Adipose tissue (tissue), 3 donors: Measurements from ENCODE around the gene REG4. TPM values are rescaled to one million over a fixed set of nuclear protein-coding genes. Genes with fewer than 3 reads are reported as not detected.
"Not testable (repeated sequence)": the region's sequence is repeated elsewhere in the genome, so short reads cannot be mapped to it uniquely, and the experiment has no call there.

Experiments
- H3K27ac ChIP-seq: one replicate; pipeline ENCODE4 v1.5.1; 2013; ENCODE audit warnings: low read depth, low read length
- WGBS, 3 donors: extraction: QIAGEN DNeasy Blood & Tissue Kit; methylation state at CpG; one replicate each; pipeline ENCODE4 v1.1.7; 2013; 5-methylcytosine and 5-hydroxymethylcytosine counted together
- polyA plus RNA-seq, 3 donors: library from polyadenylated mRNA; stranded (reverse); fragments of 200-250 nt; gene quantifications; one replicate each; pipeline ENCODE4 v1.2.3, GENCODE V29; 2013
- donor health status: healthy with polysubstance abuse.
- donor health status: Bipolar disorder and iron deficiency.
- donor health status: healthy.

Gene REG4
- polyA plus RNA-seq, 3 donors = 0.12 to 16.7 TPM; not detected in 1

DNA sequence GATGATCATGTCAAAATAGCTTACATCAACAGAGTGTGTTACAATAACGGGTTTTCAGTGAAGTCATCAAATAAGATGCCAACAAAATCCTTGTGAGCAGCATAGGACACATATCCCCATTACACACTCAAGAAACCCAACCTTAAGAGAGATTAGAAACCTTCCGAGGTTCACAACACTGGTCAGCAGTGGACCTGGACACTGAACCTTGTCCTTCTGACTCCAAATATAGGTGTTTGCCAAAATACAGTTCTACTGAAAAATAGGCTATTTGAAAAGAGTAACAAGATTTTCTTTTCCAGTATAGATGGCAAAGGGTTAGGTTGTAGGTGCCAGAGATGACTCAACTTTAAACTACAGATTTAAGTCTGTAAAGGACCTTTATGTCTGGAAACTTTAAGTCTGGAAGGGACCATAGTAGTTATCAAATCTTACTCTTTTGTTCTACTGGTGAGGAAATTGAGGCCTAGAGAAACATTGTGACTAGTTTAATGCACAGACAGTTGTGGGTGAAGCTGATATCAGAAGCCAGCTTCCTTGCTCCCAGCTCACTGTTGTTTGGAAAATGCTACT is 811 bp upstream of the REG4 start:
- no peak overlapping the region for H3K27ac ChIP-seq
- 78 to 85% (median 83%) methylated on average over 2 of the region's 2 CpGs for WGBS, 3 donors

DNA sequence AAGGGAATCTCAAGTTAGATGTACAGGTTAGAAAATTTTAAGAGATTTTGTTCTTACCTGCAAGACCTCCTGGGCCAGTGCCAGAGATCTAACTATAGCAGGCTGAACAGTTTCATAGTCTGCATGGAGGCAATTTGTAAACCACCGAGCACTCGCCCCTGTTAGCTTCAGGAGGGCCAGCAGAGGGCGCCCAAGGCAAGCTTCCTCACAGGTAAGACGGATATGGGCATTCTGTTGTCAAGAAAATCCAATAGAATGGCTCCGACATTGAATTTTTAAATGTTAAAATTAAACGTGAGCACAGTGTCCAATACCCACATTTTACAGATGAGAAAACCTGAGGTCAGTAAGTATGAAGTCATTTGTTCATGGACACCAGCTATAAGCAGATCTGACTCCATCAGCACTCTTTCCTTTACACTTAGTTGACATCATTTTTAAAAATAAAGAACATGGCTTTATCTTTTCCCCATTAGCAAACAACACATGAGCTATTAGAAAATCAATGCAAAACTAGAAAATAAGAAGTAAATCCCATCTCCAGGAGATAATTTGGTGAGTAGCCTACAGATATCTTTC is 2.2 kb downstream of the REG4 start:
- 0 to 2% (median 1%) methylated on average over 6 of the region's 6 CpGs for WGBS, 3 donors
- no peak overlapping the region for H3K27ac ChIP-seq

DNA sequence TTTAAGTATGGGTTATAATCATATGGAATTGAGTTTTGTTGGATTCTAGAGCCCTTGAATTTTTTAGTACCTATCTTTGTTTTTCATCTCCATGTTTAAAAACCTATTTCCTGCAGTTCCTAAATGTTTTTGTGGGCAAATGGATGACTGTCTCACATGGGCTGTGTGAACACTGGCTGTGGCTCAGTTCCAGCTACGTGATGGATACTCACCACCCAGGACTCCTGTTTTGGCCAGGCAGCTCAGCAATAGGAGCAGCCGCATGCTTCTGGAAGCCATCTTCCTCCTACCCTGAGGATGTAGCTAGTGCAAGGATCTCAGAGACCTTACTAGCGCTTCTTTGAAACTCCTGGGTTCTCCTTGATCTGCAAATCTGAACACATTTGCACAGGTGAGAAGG is 2.8 kb downstream of the REG4 start:
- WGBS, 3 donors = 53 to 55% (median 53%) methylated on average over 3 of the region's 3 CpGs
- H3K27ac ChIP-seq = no peak overlapping the region

DNA sequence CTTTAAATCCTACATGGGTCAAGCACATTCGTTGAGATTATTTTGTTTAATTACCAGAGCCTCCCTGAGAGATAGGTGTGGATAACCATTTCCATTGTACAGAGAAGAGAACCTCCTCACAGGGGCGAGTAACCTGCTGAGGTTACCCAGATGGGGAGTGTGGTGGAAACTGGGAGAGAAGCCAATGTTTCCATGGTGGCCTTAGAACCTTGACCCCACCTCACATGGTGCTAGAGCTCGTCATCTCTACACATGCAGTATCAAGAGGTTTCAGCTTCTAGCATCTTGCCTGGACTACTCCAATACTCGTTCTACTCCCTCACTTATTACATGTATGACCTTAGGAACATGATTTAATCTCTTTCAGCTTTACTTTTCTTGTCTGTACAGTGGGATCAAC is 4.8 kb downstream of the REG4 start:
- H3K27ac ChIP-seq = no peak overlapping the region
- 31 to 79% (median 74%) methylated on average over 4 of the region's 4 CpGs for WGBS, 3 donors

DNA sequence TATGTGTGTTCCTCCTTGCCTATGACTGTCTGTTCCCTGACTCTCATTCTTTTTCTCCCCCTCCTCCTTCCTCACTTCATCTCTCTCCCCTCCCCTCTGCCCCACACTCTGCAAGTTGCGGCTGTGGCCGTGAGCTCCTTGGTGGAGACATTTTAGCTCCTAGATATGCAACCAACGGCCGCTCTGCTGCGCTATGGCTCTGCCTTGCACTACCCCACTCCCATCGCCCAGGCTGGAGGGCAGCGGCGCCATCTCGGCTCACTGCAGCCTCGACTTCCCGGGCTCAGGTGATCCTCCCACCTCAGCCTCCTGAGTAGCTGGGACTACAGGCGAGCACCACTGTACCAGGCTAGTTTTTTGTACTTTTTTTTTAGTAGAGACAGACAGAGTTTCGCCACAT is 5.5 kb downstream of the REG4 start:
- H3K27ac ChIP-seq = no peak overlapping the region
- WGBS, 3 donors = 93 to 94% (median 94%) methylated on average over 13 of the region's 13 CpGs

DNA sequence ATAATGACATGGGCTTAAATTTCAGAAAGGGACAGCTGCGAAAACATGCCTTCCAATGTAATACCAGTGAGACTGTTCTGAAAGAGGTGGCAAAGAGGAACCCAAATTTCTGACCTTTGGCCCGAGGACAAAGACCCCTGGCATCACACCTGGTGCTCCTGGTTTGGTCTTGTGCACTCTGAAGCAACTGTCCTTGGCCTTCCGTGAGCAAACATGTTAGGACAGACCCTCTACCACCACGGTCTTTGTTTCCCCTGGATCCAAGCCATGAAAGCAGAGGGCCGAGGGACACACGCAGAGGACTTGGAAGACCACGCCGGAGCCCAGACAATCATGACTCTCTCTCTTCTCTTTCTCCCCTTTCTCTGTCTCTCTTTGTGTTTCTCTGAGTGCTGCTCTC is 6.0 kb downstream of the REG4 start:
- 80 to 90% (median 88%) methylated on average over 8 of the region's 8 CpGs for WGBS, 3 donors
- H3K27ac ChIP-seq = no peak overlapping the region

DNA sequence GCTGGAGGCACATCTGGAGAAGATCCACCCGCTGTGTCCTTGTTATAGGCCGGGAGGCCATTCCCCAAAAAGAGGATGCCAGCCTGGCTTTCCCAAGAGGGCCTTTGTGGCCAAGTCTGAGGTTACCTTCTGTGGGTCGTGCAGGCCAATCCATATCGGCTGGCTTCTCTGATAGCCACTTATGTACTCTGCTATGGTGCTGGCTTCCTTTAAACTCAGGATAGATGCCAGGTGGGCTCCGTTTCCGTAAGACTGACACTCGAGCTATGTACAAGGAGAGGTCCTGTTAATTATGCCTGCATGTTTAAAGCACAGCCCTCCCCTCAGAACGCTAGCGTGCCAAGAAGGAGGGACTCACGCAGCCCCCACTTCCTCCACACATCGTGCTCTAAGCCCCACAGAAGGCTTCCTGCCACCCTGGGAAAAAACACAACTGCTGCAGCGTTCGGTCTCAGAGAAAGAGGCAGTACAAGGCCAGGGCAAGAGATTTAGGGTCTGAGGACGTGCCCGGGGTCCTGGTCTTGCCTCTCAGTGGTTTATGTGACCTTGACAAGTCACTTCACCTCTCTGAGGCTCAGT is 11.6 kb downstream of the REG4 start:
- 37 to 79% (median 74%) methylated on average over 15 of the region's 15 CpGs for WGBS, 3 donors
- H3K27ac ChIP-seq = no peak overlapping the region

DNA sequence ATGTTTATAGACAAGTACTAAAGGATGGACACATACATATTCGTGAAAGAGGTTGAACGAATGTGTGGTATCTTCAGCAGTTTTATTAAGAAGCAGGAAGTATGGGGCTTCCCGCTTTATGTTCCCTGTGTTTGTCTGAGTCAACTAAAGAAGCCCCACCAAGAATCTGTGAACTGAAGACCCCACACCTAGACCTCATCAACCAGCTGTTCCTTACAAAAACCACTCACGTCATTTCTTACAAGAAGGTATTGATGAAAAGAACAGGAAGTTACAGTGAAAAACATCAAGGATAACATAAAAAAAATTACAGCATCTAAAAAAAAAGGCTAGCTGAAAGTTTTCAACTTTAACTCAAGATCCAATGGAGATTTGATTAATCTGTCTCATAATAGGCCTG is 12.3 kb downstream of the REG4 start:
- no peak overlapping the region for H3K27ac ChIP-seq
- 74 to 82% (median 79%) methylated on average over 4 of the region's 4 CpGs for WGBS, 3 donors

DNA sequence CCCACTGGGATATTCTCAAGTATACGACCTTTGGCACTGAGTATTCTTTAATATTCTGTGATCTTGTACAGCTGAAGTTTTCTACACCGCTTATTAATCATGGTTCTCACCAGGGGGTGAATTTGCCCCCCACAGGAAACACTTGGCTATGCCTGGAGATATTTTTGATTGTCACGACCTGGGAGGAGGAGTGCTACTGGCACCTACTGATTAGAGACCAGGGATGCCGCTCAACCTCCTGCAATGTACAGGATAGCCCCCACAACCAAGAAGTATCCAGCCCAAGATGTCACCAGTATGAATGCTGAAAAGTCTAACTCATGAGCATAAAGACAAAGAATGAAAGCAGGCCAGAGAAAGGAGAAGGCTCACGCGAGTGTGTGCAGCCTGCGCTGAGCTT is 13.7 kb downstream of the REG4 start:
- no peak overlapping the region for H3K27ac ChIP-seq
- 83 to 92% (median 92%) methylated on average over 7 of the region's 7 CpGs for WGBS, 3 donors

DNA sequence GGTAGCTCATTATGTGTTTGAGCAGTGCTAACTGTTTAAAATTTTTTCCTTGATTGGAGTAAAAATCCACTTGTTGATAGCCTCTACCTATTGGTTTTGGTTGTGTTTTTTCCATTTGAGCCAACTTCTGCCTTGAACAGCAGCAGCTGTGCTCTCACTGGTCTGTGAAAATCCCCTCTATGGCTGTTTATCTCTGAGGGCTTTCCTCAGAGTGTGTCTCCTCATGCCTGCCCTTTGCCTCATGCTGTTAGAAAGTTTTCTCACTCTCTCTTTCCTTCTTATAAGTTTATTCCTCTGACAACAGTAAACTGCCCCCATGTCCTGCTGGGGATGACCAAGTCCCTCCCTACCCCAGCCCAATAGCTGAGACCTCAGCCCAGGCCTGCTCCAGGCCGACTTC is 14.1 kb downstream of the REG4 start:
- 61 to 90% (median 70%) methylated on average over 1 of the region's 1 CpG for WGBS, 3 donors
- H3K27ac ChIP-seq = no peak overlapping the region

DNA sequence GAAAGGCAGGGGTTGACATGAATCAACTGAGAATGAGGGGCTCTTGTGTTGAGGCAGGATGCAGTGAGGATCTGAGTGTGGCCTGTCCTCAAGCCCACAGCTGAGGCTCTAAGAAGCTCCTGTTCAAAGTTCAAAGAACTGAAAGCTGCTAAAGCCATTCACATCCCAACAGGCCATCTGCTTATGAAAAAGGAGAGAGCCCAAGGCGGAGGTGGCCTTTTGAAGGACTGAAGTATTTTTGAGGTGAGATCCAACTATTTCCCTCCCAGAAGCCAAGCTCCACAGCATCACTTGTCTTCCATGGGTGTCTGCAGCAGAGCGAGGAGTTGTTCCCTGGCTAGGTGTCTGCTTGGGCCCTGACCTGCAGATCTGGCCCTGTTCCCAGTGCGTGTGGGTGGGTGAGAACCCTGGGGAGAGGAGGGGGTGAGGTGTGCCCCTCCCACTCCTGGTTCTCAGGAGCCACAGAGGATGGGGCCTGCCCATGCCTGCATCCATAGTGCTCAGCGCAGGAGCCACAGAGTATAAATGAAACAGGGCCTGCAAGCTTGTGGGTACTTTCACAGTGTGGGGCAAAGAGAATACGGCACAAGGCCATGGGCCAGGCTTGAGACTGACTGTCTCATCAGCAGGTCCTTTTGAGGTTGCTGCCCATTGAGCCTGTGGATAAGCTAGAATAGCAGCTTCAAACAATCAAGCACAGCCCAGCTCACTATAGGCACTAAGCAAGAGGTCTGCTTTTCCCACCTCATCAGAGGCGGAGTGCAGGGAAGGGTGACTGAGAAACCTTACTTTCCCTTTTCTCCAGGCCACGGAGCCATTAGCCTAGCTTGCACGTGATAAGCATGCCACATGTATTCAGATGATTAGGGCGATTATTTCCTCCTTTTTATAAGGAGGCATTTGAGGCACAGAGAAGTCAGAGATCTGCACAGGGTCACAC is 15.7 kb downstream of the REG4 start:
- 76 to 88% (median 87%) methylated on average over 9 of the region's 9 CpGs for WGBS, 3 donors
- H3K27ac ChIP-seq = no peak overlapping the region

DNA sequence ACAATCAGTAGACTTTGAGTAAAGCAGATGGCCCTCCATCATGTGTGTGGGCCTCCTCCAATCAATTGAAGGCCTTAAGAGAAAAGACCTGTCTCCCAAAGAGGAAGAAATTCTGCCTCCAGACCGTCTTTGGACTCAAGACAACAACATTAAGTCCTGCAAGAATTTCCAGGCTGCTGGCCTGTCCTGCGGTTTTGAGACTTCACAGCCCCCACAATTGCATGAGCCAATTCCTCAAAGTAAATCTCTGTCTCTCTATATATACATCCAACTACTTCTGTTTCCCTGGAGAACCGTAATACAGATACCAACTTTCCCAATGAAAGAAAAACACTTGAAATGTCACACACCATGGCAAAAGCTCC is 16.4 kb downstream of the REG4 start:
- H3K27ac ChIP-seq = no peak overlapping the region
- 71 to 77% (median 73%) methylated on average over 3 of the region's 3 CpGs for WGBS, 3 donors

DNA sequence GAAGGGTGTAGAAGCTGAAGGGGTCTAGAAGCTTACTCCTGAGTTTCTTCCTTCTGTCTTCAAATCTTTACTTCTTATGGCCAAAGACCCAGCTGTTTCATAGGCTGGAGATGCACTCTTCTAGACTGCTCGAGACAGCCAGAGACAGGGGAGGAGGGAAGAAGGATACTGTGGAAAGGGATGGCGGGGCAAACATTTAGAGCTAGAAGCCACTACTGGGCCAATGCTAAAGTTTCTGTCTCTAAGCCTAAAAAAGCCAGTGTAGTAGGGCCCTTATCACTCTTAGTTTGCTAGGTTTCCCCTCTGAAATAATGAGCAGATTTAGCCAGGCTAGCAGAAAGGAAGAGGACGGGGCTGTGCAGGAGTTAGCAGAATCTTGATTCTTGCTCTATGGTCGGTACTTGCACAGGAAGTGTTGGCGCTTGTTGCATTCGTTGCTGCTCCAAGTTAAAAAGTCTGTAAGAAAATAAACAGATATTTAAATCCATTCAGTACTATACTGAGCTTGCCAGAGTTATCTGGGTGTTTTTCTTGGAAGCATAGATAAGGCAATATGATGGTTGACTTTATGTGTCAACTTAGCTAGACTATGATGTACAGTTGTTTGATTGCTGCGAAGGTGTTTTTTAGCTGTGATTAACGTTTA is 16.9 kb downstream of the REG4 start:
- H3K27ac ChIP-seq = no peak overlapping the region
- 65 to 73% (median 67%) methylated on average over 8 of the region's 8 CpGs for WGBS, 3 donors

DNA sequence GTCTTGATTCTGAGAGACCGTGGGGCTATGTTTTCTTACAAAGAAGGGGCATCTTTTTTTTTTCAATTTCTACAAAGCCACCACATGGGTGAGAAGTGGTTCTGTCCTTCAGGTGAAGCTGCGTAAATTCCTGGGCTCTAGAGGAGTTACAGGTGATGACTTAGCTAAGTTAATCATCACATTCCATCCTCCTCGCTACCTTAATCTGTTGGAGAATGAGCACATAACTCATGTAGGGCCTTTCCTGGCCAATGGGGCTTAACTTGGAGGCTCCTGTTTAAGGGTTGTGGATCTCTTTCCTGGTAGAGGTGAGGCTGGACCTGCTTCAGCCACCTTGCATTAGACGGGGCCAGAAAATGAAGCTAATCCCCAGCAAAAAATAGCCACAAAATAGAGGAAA is 19.9 kb downstream of the REG4 start:
- 84 to 95% (median 91%) methylated on average over 4 of the region's 4 CpGs for WGBS, 3 donors
- no peak overlapping the region for H3K27ac ChIP-seq

DNA sequence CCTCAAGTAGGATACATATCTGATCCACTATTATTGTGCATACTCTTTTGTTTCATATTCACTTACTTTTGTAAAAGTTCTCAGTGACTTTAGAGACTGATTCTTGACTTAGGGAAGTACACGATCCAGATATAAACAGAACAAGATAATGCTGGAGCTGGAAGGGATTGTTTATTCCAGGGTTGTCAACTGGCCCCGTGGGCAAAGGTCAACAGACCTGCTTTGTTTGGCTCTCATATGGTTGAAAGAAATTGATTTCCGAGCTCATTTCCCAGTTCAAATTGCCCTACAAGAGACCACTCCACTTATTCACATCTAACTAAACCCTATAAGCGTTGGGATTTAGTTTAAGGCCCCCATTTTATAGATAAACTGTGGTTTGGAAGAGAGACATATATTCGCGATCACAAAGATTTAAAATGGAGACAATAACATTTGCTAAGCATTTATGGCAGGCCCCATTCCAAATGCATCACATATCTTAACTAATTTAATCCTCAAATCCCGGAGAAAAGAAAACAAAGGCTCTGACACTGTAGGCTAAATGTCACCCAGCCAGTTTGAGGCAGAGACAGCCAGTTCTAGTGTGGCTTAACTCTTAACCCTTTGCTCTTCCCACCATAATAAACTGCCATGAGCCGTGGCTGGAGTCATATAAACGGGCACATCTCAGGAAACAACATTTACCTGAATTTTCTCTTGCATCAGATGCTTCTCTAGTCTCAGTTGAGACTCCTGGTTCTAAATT is 20.6 kb downstream of the REG4 start:
- no peak overlapping the region for H3K27ac ChIP-seq
- WGBS, 3 donors = 39 to 70% (median 69%) methylated on average over 9 of the region's 9 CpGs

DNA sequence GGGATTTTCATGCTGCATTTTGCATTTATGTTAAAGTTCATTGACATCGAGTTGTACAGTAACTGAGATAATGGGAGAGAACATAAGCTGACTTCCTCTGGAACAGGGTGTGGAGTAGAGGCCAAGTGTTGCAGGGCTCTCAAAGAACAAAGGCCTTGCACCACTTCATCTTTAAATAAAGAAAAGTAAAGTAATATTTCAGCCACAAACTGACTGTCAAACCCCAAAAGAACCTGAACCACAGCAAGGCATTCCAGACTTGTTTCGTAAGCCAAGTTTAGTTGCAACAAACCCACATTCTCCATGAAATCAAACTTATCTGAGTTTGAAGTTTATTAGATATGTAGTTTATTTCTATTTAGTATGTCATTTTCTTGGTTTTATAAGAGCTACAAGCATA is 23.5 kb downstream of the REG4 start:
- H3K27ac ChIP-seq = no peak overlapping the region
- WGBS, 3 donors = 20 to 30% (median 28%) methylated on average over 2 of the region's 2 CpGs

DNA sequence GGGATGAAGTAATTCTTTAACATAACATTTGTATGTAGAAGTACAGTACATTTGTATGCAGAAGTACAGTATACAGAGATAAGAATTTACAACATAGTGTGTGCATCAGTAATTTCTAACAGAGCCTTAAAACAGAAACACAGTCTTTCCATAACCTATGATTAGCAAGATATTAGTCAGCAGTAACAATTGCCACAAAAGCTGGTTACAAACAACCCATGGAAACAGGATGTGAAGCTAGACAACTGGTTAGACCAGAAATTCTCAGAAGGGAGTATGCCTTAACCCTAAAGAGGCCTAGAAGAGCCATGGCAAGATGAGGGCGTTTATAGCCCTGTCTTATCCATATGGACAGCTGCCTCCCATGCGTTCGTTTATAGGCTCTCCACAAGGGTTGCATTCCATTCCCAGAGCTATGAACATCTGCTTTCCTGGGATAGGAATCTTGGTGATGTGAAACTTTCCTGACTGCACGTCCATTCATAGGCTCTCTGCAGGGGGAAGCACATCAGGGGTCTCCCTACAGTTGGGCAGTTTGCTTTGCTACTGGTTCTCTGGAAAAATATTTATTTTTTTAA is 24.7 kb downstream of the REG4 start:
- H3K27ac ChIP-seq = not testable (repeated sequence)
- WGBS, 3 donors = 70 to 72% (median 71%) methylated on average over 4 of the region's 4 CpGs

DNA sequence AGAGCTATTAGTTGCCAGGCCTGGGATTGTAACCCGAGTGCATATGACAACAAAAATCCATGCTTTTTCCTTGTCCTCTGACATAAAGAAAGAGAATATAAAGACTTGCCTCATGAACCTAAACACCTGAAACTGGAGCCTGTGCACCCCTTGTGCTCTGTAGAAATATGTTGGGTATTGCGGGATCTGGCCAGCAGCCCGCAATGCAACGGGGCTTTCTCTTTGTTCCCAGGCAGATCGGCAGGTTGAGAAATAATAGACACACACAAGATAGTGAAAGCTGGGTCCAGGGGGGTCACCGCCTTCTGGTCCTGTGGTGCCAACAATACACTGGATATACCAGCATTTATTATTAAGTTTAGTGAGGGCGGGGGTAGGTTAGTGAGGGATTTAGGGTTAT is 25.2 kb downstream of the REG4 start:
- not testable (repeated sequence) for H3K27ac ChIP-seq
- WGBS, 3 donors = 47 to 60% (median 60%) methylated on average over 7 of the region's 7 CpGs
